NCI-H1092 (cell line): Measurements from ENCODE around the gene MRPS22.
"Not testable (repeated sequence)": the region's sequence is repeated elsewhere in the genome, so short reads cannot be mapped to it uniquely, and the experiment has no call there.

ENCODE experiments used
- DNase-seq: peaks from one replicate; lab custom pipeline; 2025; lab: John Stamatoyannopoulos, UW

Gene MRPS22

DNA sequence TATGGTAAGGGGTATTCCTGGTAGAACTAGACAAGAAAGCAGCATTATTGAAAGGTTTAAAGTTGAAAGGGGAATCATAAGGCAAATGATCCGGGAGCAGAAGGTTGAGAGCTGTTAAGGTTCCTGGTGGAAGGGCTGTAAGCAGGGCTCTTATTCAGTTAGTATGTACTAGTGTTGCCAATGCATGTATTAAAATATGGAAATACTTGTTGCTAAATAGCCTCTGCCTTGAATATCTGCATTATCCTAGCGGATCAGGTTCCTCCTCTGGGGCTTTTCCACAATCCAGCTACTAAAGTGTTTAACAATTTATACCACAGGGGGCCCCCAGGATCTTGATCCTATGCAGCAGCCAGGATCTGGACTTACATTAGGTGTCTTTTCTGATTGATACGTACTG, 52.9 kb downstream of the MRPS22 start:
- DNase-seq, result no peak

DNA sequence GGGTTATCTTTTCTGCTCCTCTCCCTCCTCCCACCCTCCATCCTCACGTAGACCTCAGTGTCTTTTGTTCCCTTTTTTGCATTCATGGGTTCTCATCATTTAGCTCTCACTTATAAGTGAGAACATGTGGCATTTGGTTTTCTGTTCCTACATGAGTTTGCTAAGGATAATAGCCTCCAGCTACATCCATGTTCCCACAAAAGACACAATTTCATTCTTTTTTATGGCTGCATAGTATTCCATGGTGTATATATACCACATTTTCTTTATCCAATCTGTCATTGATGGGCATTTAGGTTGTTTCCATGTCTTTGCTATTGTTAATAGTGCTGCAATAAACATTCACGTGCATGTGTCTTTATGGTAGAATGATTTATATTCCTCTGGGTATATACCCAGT, 57.3 kb downstream of the MRPS22 start:
- DNase-seq, result not testable (repeated sequence)
